ENCODE data around the gene ZNF598. TPM values are rescaled to one million over a fixed set of nuclear protein-coding genes. Genes with fewer than 3 reads are reported as not detected.

The ZNF598 gene
- total RNA-seq, 3 donors from 2014 or later = 16.0 to 25.2 (median 22.2) TPM

DNA sequence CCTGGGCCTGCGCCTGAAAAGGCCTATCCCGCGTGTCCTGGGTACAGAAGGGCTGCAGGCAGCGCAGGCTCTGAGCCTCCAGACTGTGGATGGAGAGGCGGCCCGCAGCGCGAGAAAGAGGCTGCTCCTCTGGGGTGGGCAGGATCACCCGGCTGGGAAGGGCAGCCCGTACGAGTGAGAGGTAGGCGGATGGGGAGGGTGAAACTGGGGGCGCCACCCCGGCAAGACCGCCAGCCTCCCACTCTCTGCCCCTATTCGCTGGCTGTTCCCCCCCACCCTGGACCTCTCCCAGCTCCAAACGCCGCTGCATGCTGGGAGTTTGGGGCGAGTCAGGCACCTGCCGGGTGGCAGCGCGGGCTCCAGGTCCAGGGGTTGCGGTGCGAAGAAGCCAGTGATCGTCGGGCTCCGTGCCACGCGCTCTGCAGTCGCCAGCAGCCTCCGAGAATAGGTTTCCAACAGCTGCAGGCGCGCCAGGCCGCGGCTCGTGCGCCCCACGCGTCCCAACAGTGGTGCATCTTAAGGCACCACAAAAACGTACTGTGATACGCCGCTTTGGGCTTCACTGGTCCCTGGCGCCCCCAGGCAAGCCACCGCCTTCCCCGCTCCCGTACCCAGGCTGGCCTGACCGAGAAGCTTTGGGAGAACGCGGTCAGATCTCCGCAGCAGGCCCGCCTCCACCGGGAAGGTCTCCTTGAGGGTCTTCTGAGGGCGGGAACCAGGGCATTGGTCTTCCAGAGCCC, 29.4 kb downstream of the ZNF598 start:
- intact Hi-C loops (cut with DNase I; ENCODE audit: low total_unique reads) = no loop called here
- Histone ChIP-seq H3K4me3 (peak overlapping the region in 2 of 3 donors; percentile 36 to 60), H3K9me3 (no peaks in the 10 kb centered on the region), H3K36me3 (peaks cover 6% of the 10 kb centered on the region), H3K4me1 (peaks cover 5 to 12% of the 10 kb centered on the region in 2 donors), H3K27ac (no peak overlapping the region), H3K27me3 (peaks cover 0 to 14% of the 10 kb centered on the region in 2 donors)
- no peak for DNase-seq (ENCODE audit: low spot score in 2 of 2)
- TF ChIP-seq POLR2AphosphoS5 (IDR thresholded peaks at IDR 0.05) = no peak
- TF ChIP-seq, protein P1, sequence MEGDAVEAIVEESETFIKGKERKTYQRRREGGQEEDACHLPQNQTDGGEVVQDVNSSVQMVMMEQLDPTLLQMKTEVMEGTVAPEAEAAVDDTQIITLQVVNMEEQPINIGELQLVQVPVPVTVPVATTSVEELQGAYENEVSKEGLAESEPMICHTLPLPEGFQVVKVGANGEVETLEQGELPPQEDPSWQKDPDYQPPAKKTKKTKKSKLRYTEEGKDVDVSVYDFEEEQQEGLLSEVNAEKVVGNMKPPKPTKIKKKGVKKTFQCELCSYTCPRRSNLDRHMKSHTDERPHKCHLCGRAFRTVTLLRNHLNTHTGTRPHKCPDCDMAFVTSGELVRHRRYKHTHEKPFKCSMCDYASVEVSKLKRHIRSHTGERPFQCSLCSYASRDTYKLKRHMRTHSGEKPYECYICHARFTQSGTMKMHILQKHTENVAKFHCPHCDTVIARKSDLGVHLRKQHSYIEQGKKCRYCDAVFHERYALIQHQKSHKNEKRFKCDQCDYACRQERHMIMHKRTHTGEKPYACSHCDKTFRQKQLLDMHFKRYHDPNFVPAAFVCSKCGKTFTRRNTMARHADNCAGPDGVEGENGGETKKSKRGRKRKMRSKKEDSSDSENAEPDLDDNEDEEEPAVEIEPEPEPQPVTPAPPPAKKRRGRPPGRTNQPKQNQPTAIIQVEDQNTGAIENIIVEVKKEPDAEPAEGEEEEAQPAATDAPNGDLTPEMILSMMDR (IDR thresholded peaks at IDR 0.05) = no peak
- no peak for TF ChIP-seq POLR2A (IDR thresholded peaks at IDR 0.05)

DNA sequence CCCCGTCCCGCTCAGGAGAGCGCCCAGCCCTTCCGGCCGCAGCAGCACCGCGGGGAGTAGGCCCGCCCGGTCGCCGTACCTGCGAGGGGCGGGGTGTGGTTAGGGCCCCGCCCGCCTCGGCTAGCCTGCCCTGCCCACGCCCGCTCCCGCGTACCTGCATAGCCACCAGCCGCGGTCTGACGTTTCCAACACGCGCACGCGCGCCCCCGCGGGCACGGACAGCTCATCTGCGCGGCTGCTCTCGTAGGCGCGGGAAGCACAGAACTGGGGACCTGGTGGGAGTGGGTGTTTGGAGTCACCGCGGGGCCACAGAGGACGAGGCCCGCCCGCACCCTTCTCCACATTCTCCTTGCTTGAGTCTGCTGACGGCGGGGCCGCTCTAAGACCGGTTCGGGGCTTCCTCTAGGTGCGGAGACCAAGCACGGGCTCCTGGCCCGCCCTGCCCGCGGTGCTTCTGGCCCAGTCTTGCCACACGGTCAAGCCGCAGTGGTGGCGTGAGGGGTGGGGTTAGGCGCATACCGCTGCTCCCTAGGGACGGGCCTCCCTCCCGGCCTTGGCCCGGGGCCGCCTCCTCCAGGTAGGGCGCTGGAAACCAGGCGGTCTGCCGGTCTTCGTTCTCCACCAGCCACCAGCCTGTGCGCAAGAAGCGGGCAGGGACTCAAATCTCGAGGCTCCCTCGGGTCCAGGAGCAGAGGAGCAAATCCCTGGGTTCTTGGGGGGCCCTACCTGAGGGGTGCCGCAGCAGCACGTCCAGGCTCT, 30.2 kb downstream of the ZNF598 start:
- peak overlapping the region in 2 of 3 donors; percentile 36 to 60 for H3K4me3 ChIP-seq
- DNase-seq (ENCODE audit: low spot score in 2 of 2) = peak in 1 of 2 donors; percentile 84
- intact Hi-C loops (cut with DNase I; ENCODE audit: low total_unique reads) = no loop called here
- H3K4me1 ChIP-seq = peaks cover 0 to 5% of the 10 kb centered on the region in 2 donors
- peak overlapping the region; percentile 38 to 51 for H3K27ac ChIP-seq
- H3K9me3 ChIP-seq = no peaks in the 10 kb centered on the region
- peaks cover 10% of the 10 kb centered on the region for H3K36me3 ChIP-seq
- no peak for TF ChIP-seq POLR2AphosphoS5 (IDR thresholded peaks at IDR 0.05)
- TF ChIP-seq, protein P1 (IDR thresholded peaks at IDR 0.05) = no peak
- no peak for TF ChIP-seq POLR2A (IDR thresholded peaks at IDR 0.05)
- H3K27me3 ChIP-seq = peaks cover 0 to 14% of the 10 kb centered on the region in 2 donors

DNA sequence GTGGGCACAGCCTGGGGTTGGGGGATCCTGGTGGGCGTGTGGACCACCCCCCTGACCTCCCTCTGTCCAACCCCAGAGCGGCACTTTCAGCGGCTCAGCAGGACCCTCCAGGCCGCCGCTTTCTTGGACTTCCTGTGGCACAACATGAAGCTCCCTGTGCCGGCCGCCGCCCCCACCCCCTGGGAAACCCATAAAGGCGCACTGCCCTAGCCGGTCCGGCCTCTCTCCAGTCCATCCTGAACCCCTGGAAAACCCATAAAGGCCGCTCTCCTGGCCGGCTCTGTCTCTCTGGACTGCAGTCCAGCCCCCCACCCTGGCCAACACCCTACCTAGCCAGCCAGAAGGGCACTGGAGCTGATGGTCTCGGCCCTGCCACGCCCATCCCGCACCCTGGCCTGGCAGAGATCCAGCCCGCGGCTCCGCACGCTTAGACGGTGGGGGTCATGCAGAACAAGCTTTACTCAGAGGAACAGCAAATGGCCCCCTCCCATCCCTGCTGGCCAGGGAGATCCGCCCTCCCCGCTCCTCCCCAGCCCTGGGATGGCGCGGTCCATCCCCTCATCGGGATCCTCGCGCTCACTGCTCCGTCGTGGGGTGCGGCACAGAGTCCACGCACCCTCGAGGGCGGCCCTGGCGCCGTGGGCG, 31.0 kb downstream of the ZNF598 start:
- intact Hi-C loops (cut with DNase I; ENCODE audit: low total_unique reads) = no loop called here
- TF ChIP-seq POLR2AphosphoS5 (IDR thresholded peaks at IDR 0.05) (no peak), POLR2A (IDR thresholded peaks at IDR 0.05) (no peak)
- TF ChIP-seq, protein P1 (IDR thresholded peaks at IDR 0.05) = no peak
- Histone ChIP-seq H3K27me3 (peaks cover 0 to 14% of the 10 kb centered on the region in 2 donors), H3K27ac (peak overlapping the region; percentile 38 to 51), H3K36me3 (peaks cover 10% of the 10 kb centered on the region), H3K4me1 (peaks cover 0 to 4% of the 10 kb centered on the region in 2 donors), H3K4me3 (peak overlapping the region in 2 of 3 donors; percentile 36 to 60), H3K9me3 (no peaks in the 10 kb centered on the region)
- DNase-seq (ENCODE audit: low spot score in 2 of 2) = no peak

DNA sequence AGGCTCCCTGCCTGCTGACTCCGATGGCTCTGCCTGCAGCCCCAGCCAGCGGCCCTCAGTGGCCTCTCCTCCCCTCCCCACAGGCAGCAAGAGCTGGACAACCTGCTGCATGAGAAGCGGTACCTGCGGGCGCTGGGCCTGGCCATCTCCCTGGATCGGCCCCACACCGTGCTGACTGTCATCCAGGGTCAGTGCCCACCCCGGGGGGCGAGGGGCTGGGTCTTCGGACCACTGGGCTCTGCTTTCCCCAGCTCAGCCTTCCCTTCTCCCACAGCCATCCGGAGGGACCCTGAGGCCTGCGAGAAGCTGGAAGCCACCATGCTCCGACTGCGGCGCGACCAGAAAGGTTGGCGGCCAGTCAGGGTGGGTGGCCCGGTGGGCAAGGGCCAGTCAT, 31.7 kb downstream of the ZNF598 start:
- Histone ChIP-seq H3K4me1 (peaks cover 4% of the 10 kb centered on the region in 2 donors), H3K4me3 (no peak overlapping the region), H3K27ac (no peak overlapping the region), H3K27me3 (peaks cover 0 to 14% of the 10 kb centered on the region in 2 donors), H3K36me3 (peaks cover 10% of the 10 kb centered on the region), H3K9me3 (no peaks in the 10 kb centered on the region)
- TF ChIP-seq POLR2A (IDR thresholded peaks at IDR 0.05) = no peak
- no peak for TF ChIP-seq POLR2AphosphoS5 (IDR thresholded peaks at IDR 0.05)
- TF ChIP-seq, protein P1 (IDR thresholded peaks at IDR 0.05) = no peak
- intact Hi-C loops (cut with DNase I; ENCODE audit: low total_unique reads) = no loop called here
- no peak for DNase-seq (ENCODE audit: low spot score in 2 of 2)

Measured in breast epithelium (tissue), 4 donors.